ENCODE results near the gene PLIN5.

Gene PLIN5

DNA sequence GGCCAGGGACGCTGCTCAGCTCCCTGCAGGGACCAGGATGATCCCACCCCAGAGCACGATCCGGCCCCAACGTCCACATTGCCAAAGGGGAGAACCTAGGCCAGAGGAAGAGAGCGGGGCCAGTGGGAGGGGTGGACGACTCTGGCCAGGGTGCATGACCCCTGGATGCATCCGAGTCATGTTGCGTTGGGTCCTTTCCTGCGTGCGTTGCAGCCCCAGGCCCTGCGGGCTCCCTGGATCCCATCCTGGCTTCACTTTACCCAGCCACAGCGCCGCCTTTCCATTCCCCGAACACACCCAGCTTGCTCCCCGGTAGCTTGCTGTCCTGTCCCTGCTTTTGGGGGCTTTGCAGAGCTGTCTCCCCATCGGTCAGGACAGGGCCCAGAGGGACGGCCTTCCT is 27.2 kb downstream of the PLIN5 start:
- Mint-ChIP-seq H3K36me3 (peaks cover 5% of the 10 kb centered on the region), H3K4me3 (no peak overlapping the region), H3K27ac (no peak overlapping the region), H3K9me3 (no peaks in the 10 kb centered on the region), H3K4me1 (no peaks in the 10 kb centered on the region), H3K27me3 (no peaks in the 10 kb centered on the region)

DNA sequence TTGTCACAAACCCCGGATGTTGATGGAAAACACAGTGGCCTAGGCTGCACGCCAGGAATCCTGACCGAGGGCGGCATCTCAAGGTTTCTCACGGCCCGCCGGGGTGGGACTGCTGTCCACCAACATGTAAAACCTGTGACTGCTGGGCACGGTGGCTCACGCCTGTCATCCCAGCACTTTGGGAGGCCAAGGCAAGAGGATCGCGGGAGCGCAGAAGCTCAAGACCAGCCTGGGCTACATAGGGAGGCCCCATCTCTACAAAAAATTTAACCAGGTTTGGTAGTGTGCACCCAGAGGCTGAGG is 27.9 kb downstream of the PLIN5 start:
- Mint-ChIP-seq H3K9me3 (no peaks in the 10 kb centered on the region), H3K4me1 (no peaks in the 10 kb centered on the region), H3K27me3 (no peaks in the 10 kb centered on the region), H3K4me3 (no peak overlapping the region), H3K36me3 (peaks cover 5% of the 10 kb centered on the region), H3K27ac (no peak overlapping the region)

DNA sequence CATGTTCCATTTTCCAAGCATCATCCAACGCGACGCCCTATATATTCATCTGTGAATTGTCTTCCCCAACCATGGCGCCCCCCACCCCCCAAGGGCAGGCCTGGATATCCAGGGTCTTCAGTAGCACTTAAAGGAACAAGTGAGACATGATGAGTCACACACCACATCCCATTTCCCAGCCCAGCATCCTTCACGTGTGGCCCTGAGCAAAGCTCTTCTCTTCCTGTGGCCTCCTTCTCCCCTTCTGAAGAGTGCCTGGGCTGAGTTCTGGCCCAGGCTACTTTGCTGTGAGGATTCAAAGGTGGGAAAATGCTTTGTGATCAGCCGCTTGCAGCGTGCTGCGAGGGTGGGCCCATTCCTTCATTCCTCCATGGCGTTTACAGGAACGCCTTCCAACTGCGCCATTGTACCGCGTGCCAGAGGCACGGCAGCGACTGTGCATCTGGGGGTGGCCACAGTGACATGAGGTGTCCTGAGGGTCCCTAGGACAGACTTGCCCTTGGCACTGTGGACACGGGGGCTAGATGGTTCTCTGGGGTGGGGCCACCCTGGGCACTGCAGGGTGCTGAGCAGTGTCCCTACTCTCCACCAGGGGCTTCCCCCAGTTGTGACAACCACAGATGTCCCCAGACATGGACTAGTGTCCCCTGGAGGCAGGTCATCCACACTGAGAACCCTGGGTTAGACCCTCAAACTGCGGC is 28.4 kb downstream of the PLIN5 start:
- H3K27ac Mint-ChIP-seq, result no peak overlapping the region
- no peak overlapping the region for H3K4me3 Mint-ChIP-seq
- H3K27me3 Mint-ChIP-seq, result no peaks in the 10 kb centered on the region
- H3K36me3 Mint-ChIP-seq, result peaks cover 5% of the 10 kb centered on the region
- no peaks in the 10 kb centered on the region for H3K4me1 Mint-ChIP-seq
- no peaks in the 10 kb centered on the region for H3K9me3 Mint-ChIP-seq

DNA sequence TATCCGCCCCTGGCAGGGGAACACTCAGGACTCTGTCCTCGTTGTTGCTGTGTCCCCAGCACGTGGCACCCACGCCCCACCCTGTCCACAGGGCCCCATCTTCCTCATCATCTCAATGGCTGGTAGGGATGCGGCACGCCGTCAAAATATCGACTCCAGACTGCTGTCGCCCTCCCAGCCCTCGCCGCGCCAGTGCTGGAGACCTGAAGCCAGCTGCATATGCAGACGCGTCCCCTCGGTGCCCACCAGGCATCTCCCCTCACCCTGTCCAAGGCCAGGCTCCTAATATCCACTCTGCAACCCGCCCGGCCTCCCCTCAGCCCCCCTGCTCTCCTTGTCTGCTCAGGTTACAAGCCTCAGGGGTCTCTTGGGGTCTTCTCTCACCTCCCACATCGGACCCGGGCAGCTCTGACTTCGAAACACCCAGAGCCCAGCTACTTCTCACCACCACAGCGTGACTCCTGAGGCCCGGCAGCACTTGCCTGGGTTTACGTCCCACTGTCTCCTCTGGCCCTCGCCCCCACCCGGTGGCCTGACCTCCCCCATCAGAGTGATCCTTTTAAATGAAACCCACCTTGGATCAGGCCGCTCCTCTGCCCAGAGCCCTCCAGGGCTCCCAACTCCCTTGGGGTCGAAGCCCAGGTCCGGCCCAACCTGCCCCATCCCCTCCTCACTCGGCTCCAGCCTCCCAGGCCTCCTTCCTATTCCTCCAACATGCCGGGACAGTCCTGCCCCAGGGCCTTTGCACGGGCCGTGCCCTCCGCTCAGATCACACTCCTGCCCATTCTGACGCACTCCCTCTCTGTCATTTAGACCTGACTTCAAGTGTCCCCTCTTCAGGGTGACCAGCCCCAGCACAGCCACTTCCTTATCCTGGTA is 29.2 kb downstream of the PLIN5 start:
- no peak overlapping the region for H3K4me3 Mint-ChIP-seq
- H3K36me3 Mint-ChIP-seq, result peaks cover 5% of the 10 kb centered on the region
- H3K9me3 Mint-ChIP-seq, result no peaks in the 10 kb centered on the region
- H3K27ac Mint-ChIP-seq, result no peak overlapping the region
- H3K27me3 Mint-ChIP-seq, result no peaks in the 10 kb centered on the region
- no peaks in the 10 kb centered on the region for H3K4me1 Mint-ChIP-seq

DNA sequence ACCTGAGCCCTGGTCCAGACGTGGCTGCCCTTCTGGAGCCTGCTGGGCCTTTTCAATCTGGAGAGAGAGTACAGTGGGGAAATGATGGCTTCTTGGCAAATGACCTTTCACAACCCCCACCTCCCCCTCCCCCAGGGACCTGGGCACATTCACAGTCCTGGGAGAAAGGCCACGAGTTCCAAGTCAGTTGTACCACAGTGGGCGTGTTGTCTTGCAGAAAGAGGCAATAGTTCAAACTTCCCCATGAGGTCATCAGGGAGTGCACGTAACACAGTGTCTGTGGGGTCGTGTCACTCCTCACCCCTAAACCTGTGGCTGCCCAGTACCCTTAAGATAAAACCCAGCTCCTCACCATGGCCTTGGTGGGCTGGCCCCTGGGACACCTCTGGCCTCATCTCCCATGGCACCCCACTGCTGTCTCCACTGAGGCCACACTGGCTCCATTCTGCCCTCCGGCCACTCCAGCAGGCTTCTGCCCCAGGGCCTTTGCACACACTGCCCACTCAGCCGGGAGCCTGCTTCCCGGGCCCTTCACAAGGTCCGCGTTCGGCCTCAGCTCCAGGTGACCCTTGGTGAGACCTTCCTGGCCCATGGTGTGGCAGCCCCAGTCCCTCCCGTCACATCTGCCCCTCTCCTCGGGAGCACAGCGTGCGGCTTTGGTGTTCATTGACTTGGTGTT is 30.0 kb downstream of the PLIN5 start:
- H3K4me3 Mint-ChIP-seq, result no peak overlapping the region
- H3K4me1 Mint-ChIP-seq, result no peaks in the 10 kb centered on the region
- H3K27ac Mint-ChIP-seq, result no peak overlapping the region
- no peaks in the 10 kb centered on the region for H3K9me3 Mint-ChIP-seq
- peaks cover 5% of the 10 kb centered on the region for H3K36me3 Mint-ChIP-seq
- H3K27me3 Mint-ChIP-seq, result no peaks in the 10 kb centered on the region

DNA sequence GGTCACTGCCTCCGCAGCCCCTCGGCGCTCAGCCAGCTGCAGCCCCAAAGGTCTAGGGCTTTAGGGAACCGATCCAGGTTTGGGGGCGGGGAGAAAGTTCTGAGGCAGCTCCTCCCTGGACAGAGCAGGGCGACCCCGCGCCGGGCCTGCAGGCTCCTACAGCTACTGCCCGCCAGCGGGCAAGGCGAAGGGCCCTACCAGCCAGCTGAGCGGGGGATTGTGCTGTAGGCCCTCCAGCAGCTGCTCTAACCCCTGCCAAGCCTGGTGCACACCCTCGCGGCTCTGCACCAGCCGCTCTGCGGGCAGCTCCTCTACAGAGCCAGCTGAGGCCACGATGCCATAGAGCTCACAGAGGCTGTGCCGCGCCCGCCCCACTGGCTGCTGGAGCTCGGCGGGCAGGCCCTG is 30.7 kb downstream of the PLIN5 start:
- Mint-ChIP-seq H3K27me3 (no peaks in the 10 kb centered on the region), H3K36me3 (peaks cover 5% of the 10 kb centered on the region), H3K27ac (no peak overlapping the region), H3K4me1 (no peaks in the 10 kb centered on the region), H3K4me3 (no peak overlapping the region), H3K9me3 (no peaks in the 10 kb centered on the region)

DNA sequence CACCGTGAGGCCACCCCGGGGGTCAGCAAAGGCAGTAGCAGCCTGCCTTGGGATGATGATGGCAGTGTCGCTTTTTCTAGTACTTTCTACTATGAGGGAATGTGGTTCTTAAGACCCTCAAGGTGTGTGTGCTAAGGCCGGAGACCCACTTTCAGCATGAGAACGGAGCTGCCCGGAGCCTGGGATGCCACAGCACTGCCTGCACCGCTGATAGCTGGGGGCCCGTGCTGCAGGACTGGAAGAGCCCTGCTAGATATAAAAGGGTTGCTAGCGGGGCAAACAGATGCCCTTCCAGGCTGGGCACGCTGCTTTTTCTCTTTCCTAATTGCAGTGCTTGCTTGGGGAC is 31.2 kb downstream of the PLIN5 start:
- Mint-ChIP-seq H3K27me3 (no peaks in the 10 kb centered on the region), H3K27ac (no peak overlapping the region), H3K4me3 (no peak overlapping the region), H3K36me3 (peaks cover 5% of the 10 kb centered on the region), H3K9me3 (no peaks in the 10 kb centered on the region), H3K4me1 (no peaks in the 10 kb centered on the region)

DNA sequence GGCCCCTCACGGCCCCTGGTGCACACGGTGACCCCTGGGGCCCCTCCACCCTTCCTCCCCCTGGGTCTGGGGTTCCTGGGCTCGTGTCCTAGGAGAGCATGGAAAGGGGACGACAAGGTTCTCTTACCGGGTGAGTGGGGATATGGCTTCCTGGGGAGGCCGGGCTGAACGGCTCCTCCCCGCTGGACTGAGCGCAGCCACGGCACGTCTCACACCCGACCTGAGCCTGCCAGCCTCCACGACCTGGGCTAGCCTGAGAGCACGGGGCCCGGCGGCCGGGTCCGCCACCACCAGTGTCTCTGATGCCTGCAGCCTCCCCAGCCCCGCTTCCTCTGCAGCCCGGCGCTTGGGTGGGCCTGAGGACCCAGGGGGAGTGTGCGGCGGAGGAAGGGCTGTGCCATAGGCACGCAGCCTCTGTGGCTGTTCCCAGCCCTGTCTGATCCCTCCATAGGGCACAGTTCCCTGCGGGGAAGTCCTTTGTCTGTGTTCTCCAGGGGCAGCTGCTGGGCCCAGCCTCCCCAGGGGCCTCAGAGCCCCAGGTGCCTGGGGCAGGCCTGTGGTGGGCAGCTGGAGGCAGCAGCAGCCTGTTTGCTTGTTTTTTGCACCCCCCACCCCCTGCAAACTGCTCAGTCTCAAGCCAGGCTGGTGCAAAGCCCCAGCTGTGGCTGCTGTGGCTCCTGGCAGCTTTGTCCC is 31.7 kb downstream of the PLIN5 start:
- Mint-ChIP-seq H3K27ac (no peak overlapping the region), H3K27me3 (no peaks in the 10 kb centered on the region), H3K4me3 (no peak overlapping the region), H3K4me1 (no peaks in the 10 kb centered on the region), H3K36me3 (peaks cover 5% of the 10 kb centered on the region), H3K9me3 (no peaks in the 10 kb centered on the region)

DNA sequence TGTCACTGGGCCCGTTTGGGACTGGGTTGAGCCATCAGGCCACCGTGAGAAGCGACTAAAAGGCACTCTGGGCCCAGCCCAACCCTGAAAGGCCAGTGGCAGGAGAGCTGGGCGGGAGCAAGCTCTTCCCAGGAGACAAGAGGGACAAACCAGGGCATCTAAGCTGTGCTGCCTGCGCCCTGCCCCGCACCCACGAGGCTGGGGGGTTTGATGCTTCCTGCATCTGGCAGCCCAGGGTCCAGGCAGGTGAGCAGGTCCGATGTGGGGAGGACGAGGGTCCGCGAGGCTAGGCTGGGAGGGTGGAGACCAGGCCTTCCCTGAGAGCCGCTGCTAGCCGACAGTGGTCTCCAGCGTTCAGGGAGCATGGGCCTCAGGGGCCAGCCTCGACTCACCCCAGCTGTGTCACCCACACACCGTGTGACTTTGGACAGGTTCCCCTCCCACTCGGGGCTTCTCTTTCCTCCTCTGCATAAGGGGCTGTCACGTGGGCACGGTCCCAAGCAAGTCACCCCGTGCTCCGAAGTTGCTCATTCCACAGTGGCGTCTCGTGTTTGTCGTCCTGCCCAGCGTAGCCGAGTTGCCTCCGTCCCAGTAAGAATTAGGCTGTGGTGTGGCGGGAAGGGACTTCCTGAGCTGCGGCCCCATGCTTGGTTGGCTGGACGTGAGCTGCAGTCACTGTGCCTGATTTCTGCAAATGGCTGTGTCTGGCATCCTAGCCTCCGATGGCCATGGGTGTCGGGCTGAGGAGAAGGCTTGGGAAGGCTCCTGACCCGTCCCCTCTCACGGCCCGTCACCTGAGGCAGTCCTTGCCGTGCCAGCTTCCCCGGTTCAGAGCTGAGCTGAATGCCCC is 32.5 kb downstream of the PLIN5 start:
- no peaks in the 10 kb centered on the region for H3K9me3 Mint-ChIP-seq
- no peaks in the 10 kb centered on the region for H3K4me1 Mint-ChIP-seq
- H3K27me3 Mint-ChIP-seq, result no peaks in the 10 kb centered on the region
- H3K36me3 Mint-ChIP-seq, result peaks cover 5% of the 10 kb centered on the region
- H3K27ac Mint-ChIP-seq, result no peak overlapping the region
- H3K4me3 Mint-ChIP-seq, result no peak overlapping the region

DNA sequence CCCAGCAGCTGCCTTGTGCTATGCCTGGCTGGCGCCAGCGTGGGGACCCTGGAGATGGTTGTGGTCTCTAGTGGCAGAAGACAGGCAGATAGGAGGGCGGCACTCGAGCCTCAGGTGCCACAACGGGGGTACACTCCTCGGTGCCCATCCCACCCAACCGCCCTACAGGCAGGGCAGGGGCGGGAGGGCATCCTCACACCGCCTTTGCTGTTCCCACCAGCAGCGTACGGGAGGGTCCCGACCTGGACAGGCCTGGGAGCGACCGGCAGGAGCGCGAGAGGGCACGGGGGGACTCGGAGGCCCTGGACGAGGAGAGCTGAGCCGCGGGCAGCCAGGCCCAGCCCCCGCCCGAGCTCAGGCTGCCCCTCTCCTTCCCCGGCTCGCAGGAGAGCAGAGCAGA is 33.3 kb downstream of the PLIN5 start:
- Mint-ChIP-seq H3K27me3 (no peaks in the 10 kb centered on the region), H3K4me1 (no peaks in the 10 kb centered on the region), H3K27ac (no peak overlapping the region), H3K36me3 (peaks cover 5% of the 10 kb centered on the region), H3K9me3 (no peaks in the 10 kb centered on the region), H3K4me3 (no peak overlapping the region)

DNA sequence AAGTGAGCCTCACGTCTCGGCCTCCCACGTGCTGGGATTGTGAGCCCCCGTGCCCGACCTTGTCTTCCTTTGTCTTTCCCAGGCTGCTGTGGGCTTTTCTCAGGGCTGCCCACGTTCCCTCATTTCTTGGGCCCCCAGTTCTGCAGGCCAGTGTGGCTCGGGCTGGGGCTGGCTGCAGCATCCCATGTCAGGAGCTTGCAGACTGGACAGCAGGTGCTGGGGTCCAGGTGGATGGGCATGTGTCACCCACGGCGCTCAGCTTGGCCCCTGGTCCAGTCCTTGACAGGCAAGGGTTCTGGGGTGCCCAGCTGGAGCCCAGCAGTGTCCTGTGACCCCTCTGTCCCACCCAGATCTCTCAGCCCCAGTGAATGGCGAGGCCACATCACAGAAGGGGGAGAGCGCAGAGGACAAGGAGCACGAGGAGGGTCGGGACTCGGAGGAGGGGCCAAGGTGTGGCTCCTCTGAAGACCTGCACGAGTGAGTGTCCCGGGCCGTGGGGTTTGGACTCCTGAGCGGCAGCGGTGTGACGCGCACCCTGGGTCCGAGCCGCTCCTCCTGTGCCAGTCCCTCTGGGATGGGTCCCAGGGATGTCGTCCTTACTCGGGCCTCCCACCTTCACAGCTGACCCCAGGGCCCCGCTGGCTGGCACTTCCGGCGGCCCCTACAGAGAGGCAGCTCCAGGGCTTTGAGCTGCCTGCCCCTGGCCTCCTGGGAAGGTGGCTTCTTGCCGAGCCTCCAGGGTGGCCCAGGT is 34.0 kb downstream of the PLIN5 start:
- Mint-ChIP-seq H3K27ac (no peak overlapping the region), H3K27me3 (no peaks in the 10 kb centered on the region), H3K4me3 (no peak overlapping the region), H3K4me1 (no peaks in the 10 kb centered on the region), H3K36me3 (peaks cover 3% of the 10 kb centered on the region), H3K9me3 (no peaks in the 10 kb centered on the region)

DNA sequence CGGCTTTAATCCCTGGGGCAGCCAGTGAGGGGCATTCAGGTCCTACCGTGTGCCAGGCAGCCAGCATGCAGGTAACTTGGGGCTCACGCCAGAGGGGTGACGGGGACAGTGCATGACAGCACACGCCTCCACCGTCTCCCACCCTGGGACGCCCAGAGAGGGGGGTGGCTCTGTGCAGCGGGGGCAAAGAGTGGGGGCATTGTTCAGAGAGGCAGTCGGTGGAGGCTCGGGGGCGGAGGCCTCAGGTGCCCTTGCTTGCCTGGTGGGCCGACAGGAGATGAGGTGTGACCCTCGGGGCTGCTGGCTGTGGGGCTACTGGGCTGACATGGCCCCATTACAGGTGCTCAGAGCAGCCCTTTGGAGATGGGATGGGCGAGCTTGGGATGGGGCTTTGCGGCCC is 35.2 kb downstream of the PLIN5 start:
- Mint-ChIP-seq H3K27ac (no peak overlapping the region), H3K36me3 (no peaks in the 10 kb centered on the region), H3K4me1 (no peaks in the 10 kb centered on the region), H3K27me3 (no peaks in the 10 kb centered on the region), H3K9me3 (no peaks in the 10 kb centered on the region), H3K4me3 (no peak overlapping the region)

DNA sequence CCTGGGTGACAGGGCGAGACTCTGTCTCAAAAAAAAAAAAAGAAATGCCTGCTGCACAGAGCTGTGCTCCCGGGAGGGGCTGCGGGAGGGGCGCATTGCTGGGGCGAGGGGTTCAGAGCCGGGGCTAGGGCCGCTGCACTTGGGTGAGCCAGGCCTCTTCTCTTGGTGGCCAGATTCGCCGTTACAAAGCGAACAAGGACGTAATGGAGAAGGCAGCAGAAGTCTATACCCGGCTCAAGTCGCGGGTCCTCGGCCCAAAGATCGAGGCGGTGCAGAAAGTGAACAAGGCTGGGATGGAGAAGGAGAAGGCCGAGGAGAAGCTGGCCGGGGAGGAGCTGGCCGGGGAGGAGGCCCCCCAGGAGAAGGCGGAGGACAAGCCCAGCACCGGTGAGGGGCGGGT is 35.7 kb downstream of the PLIN5 start:
- Mint-ChIP-seq H3K4me3 (no peak overlapping the region), H3K4me1 (no peaks in the 10 kb centered on the region), H3K27ac (no peak overlapping the region), H3K9me3 (no peaks in the 10 kb centered on the region), H3K36me3 (no peaks in the 10 kb centered on the region), H3K27me3 (no peaks in the 10 kb centered on the region)

DNA sequence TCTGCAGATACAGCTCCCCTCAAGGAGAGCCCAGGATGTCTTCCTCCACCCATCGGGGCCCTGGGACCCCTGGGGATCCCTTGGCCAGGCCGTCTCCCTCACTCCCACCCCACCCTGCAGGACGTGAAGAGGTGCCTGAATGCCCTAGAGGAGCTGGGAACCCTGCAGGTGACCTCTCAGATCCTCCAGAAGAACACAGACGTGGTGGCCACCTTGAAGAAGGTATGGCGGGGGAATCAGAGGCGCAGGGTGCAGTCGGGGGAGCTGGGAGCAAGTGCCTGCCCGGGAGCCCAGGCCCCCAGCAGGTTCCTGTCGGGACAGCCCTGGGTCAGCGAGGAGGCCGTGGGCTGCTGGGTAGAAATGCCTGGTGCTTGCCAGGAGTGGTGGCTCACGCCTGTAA is 36.3 kb downstream of the PLIN5 start:
- no peaks in the 10 kb centered on the region for H3K9me3 Mint-ChIP-seq
- no peak overlapping the region for H3K4me3 Mint-ChIP-seq
- no peak overlapping the region for H3K27ac Mint-ChIP-seq
- H3K4me1 Mint-ChIP-seq, result no peaks in the 10 kb centered on the region
- H3K36me3 Mint-ChIP-seq, result no peaks in the 10 kb centered on the region
- no peaks in the 10 kb centered on the region for H3K27me3 Mint-ChIP-seq
